HuH-7 (cell line): ENCODE results near the gene SEC16B.
"Not testable (repeated sequence)": the region's sequence is repeated elsewhere in the genome, so short reads cannot be mapped to it uniquely, and the experiment has no call there.

Source experiments
- DNase-seq: peaks from one replicate; pipeline ENCODE4 v3.0.0; 2011; ENCODE audit warnings: low spot score

Gene SEC16B, protein sequence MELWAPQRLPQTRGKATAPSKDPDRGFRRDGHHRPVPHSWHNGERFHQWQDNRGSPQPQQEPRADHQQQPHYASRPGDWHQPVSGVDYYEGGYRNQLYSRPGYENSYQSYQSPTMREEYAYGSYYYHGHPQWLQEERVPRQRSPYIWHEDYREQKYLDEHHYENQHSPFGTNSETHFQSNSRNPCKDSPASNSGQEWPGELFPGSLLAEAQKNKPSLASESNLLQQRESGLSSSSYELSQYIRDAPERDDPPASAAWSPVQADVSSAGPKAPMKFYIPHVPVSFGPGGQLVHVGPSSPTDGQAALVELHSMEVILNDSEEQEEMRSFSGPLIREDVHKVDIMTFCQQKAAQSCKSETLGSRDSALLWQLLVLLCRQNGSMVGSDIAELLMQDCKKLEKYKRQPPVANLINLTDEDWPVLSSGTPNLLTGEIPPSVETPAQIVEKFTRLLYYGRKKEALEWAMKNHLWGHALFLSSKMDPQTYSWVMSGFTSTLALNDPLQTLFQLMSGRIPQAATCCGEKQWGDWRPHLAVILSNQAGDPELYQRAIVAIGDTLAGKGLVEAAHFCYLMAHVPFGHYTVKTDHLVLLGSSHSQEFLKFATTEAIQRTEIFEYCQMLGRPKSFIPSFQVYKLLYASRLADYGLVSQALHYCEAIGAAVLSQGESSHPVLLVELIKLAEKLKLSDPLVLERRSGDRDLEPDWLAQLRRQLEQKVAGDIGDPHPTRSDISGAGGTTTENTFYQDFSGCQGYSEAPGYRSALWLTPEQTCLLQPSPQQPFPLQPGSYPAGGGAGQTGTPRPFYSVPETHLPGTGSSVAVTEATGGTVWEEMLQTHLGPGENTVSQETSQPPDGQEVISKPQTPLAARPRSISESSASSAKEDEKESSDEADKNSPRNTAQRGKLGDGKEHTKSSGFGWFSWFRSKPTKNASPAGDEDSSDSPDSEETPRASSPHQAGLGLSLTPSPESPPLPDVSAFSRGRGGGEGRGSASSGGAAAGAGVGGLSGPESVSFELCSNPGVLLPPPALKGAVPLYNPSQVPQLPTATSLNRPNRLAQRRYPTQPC

DNA sequence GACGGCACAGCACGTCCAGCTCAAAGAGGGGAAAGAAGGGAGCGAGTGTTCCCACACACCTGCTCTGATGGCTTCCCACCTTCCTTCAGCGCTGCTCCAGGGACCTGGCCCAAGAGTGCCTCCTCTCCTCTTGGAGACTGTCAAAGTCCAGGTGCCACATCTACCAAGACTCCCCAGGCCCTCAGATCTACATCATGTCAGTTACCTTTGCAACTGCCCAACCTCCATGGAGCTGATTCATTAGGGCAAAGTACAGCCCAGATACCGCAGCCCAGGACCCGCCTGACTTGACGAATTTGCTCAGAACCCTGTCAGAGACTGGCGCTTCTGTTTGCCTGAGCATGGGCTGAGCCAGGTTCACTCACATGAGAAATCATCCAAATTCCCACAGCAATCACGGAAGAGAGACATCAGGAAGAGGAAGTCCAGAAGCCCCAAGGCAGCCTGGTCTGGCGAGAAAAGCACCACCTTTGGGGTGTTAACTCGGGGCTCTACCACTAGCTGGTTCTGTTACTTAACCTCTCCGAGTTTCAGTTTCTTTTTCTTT lies at the start of gene SEC16B:
Gene SEC16B (minus strand): TSS at position 234 of the 547 bp plus-strand sequence. CDS start 2,077 bp downstream, outside the sequence.
- peak; percentile 44 for DNase-seq

- DNase-seq = no peak
Observed at GRCh38 chr1:178019622-178020021, 49.8 kb upstream of the SEC16B start.

GRCh38 chr1:178019208-178019607 lies 49.4 kb upstream of the SEC16B start:
- no peak for DNase-seq

GRCh38 chr1:178017517-178017916 lies 47.7 kb upstream of the SEC16B start:
- no peak for DNase-seq

DNA sequence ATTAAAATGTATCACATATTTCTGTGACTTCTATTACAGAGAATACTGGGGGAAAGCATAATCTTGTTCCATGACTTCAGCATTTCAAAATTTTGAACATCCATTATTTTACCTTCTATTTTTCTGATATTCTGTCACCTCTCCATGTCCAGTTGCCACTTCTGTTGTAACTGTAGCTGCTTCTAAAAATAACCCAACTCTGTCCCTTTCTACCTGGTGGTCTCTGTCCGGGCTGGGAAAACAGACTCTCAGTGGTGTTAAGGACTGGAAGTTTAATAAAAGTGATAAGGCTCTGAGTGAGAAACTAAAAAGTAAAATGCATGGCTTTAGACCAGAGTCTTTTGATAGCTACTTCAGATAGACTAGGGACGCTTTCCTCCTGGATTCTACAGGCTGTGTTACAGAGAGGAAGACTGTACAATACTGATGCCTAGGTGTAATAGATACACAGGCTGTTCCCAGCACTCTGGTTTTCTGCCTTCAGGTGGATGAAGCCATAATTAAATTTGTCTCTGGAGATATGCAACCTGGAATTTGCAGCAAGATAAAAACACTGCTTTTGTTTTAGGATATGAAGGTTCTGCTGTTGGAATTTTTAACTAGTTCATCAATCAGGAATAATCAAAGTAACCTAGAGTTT lies 42.1 kb upstream of the SEC16B start:
- DNase-seq = no peak

GRCh38 chr1:178011465-178011828 lies 41.6 kb upstream of the SEC16B start:
- DNase-seq = no peak

GRCh38 chr1:178010674-178011464 lies 41.0 kb upstream of the SEC16B start:
- no peak for DNase-seq

DNA sequence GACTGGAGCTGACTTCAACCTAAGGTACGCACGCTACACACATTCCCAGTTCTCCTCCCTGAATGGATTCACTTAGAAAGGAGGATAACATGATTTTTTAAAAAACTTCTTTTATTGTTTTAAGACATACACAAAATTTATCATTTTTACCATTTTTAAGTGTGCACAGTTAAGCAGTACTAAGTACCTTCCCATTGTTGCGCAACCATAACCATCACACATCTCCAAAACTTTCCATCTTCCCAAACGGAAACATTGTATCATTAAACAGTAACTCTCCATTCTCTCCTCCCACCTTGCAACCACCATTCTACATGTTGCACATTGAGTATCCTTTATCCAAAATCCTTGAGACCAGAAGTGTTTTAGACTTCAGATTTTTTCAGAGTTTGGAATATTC lies 36.2 kb upstream of the SEC16B start:
- DNase-seq = no peak

GRCh38 chr1:178005450-178005849 lies 35.6 kb upstream of the SEC16B start:
- DNase-seq = no peak

DNA sequence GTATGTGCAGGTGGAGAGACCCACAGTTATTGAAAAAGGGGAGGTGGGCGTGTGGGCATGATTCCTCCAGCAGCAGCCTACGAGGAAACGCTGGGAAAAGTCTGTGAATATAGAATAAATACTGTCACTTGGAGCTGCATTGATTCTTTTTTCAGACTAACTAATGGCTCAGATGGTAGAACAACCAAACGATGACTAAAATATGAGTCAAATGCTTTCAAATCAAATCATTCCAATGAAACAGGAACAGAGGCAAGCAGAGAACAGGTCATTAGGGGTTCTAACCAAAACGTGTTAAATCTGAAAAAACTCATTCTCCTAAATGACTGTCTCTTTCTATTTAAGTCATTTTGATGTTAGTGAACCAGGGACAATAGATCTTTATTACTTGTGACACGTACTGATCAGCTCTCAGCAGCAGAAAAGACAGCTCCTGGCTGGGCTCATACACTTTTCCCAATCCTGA lies 35.1 kb upstream of the SEC16B start:
- DNase-seq = no peak

DNA sequence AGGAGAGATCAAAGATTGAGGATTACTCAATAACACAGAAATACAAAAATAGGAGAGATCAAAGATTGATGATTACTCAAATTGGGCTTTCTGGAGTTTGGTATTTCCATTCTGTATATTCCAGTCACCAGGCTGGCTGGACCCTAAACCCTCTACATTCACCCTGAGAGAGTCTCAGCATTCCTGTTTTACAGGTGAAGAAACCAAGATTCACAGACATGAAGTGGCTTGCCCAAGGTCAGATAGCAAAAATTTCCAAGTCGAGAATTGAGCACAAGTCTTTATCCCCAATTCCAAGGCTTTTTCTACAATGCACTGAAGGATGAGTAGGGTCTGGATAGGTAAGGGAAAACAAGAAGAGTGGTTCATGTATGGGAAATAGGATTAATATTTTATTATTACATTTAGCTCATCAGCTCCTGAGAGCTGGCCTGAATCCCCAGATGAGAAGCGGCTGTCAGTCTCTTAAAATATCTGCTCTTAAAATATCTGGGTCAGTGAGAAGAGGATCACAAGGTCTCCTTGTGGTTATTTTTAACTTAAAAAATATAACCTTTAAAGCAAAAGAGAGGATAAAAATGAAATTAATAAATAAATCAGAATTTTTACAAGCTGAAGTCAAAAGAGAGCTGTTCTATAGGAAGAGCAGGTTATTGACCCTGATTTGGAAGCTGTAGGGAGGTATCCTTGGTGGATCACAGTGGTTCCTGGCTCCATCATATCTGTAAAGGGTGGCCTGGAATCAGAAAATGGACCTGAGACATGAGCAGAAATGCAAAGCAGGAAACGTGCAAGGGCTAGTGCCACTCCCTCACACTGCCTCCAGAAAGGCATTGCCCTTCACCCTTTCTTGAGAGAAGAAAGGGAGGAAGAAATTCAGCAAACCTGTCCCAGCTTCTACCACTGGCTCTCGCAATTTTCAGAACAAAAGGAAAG lies 29.1 kb upstream of the SEC16B start:
- DNase-seq = no peak

- no peak for DNase-seq
Observed at GRCh38 chr1:177996957-177997356, 27.1 kb upstream of the SEC16B start.

DNA sequence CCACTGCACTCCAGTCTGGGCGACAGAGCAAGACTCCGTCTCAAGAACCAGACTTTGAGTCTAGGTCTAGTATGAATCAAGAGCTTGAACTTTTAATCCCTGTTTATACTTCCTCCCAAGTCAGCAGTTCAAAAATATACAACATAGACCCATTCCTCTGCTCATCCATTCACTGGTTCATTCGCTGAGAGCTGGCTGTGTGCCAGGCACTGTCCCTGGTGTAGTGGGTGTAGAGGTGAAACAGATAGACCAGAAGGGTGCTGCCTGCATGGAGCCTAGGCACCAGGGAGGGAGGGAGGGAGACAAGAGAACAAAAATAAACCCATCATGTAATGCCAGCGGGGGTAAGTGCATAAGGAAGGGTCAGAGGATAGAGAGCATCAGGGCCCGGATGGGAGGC lies 25.5 kb upstream of the SEC16B start:
- DNase-seq = no peak

GRCh38 chr1:177986281-177986680 lies 16.4 kb upstream of the SEC16B start:
- DNase-seq = not testable (repeated sequence)

DNA sequence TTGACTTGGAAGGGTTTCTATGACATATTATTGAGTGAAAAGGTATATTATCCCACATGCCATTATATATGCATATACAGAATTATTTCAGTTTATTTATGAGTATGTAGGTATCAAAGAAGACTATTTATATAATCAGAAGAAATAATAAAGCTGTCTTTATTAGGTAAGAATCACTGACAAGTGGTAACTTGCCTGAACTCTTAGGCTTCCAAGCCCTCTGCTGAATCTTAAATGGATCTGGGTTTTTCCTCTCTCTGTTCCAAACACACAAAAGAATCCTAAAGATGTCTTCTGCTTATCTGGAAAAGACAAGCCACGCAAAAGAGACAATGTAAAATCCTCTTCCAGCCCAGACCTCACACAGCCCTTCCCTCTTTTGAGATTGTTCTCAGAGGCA lies 14.9 kb upstream of the SEC16B start:
- no peak for DNase-seq

DNA sequence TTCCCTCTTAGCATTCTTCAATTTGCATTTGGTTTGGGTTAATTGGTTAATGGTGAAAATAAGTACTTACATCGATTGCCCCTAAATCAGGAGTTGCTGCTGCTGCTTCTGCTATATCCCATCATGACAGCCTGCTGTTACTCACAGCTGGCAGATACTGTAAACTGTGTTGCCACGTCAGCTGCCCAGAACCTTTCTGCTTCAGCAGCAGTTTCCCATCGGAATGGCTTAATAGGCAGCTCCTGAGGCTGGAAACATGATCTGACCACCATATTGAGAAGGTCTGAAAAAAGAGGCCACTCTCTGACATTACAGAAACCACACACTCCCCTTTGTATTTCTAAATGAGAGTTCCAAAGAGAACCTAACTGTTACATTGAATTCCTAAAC lies 14.3 kb upstream of the SEC16B start:
- no peak for DNase-seq

GRCh38 chr1:177983482-177984135 lies 13.8 kb upstream of the SEC16B start:
- no peak for DNase-seq

DNA sequence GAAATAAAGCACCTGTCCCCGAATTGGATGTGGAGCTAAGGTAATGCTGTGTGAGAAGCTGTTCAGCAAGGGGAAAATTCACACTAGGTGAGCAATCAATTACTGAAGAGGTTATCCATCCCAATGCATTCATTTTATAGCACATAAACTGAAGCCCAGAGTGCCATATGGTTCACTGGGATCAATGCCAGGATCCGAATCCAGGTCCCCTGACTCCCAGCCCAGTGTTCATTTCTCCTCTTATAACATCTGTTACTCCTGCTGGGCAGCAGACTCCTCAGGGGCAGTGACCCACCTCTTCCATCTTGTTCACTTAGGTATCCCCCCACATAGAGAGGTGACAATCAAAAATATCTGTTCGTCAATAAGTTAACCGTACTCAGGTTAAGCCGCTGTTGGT lies 13.2 kb upstream of the SEC16B start:
- no peak for DNase-seq

GRCh38 chr1:177981200-177981599 lies 11.3 kb upstream of the SEC16B start:
- DNase-seq = no peak
